Fibroblast of lung (primary cell): Measurements from ENCODE around the gene COLEC12. TPM values are rescaled to one million over a fixed set of nuclear protein-coding genes. Genes with fewer than 3 reads are reported as not detected.

Experiments
- DNase-seq, 2 donors: peaks; one replicate each; pipeline versions ENCODE4 v3.0.0 to v3.0.0-alpha.2; 2010; ENCODE audit warnings: low read depth in 2 of 2
- H2AFZ ChIP-seq: 2 replicates; pipeline ENCODE4 v1.5.1; 2012; ENCODE audit warnings: low read length, control low read depth, inconsistent platforms
- H3K27ac ChIP-seq: 2 replicates; pipeline ENCODE4 v1.5.1; 2011; ENCODE audit warnings: low read length, control low read depth; ENCODE audit not compliant: insufficient read depth
- H3K27me3 ChIP-seq: 2 replicates; pipeline ENCODE4 v1.5.1; 2011; ENCODE audit warnings: mild to moderate bottlenecking, low read length; ENCODE audit not compliant: control insufficient read depth, insufficient read depth
- H3K36me3 ChIP-seq: 2 replicates; pipeline ENCODE4 v1.5.1; 2011; ENCODE audit warnings: low read length; ENCODE audit not compliant: control insufficient read depth, insufficient read depth
- H3K4me1 ChIP-seq: 2 replicates; pipeline ENCODE4 v1.5.1; 2011; ENCODE audit warnings: low read length; ENCODE audit not compliant: control insufficient read depth, insufficient read depth; ENCODE audit errors: extremely low read depth
- H3K4me2 ChIP-seq: 2 replicates; pipeline ENCODE4 v1.5.1; 2011; ENCODE audit warnings: low read length, control low read depth; ENCODE audit not compliant: insufficient read depth; ENCODE audit errors: extremely low read depth
- H3K4me3 ChIP-seq, 4 experiments: fragments of 200-600 bp in 1 of 4; sonication (generic) in 1 of 4; replicated peaks in 1 of 4; 2 replicates each; pipeline ENCODE4 v1.5.1; 2011 to 2016; ENCODE audit warnings: low read length in 4 of 4, low read depth in 3 of 4, mild to moderate bottlenecking in 3 of 4, control low read depth in 2 of 4, inconsistent platforms in 1 of 4, mixed read lengths in 1 of 4; ENCODE audit not compliant: insufficient read depth in 1 of 4; ENCODE audit errors: control extremely low read depth in 1 of 4
- H3K79me2 ChIP-seq: 2 replicates; pipeline ENCODE4 v1.5.1; 2012; ENCODE audit warnings: mild to moderate bottlenecking, low read length, inconsistent platforms; ENCODE audit not compliant: control insufficient read depth, insufficient read depth
- H3K9ac ChIP-seq: 2 replicates; pipeline ENCODE4 v1.5.1; 2011; ENCODE audit warnings: mild to moderate bottlenecking, low read length, control low read depth; ENCODE audit not compliant: insufficient read depth
- H3K9me3 ChIP-seq: 2 replicates; pipeline ENCODE4 v1.5.1; 2012; ENCODE audit warnings: low read depth, low read length; ENCODE audit not compliant: control insufficient read depth, insufficient read depth
- H4K20me1 ChIP-seq: 2 replicates; pipeline ENCODE4 v1.5.1; 2011; ENCODE audit warnings: low read length; ENCODE audit not compliant: control insufficient read depth, insufficient read depth; ENCODE audit errors: extremely low read depth
- EZH2 ChIP-seq: IDR thresholded peaks from 2 replicates; pipeline ENCODE4 v1.5.1; 2012; ENCODE audit warnings: low read length, control low read depth, mild to moderate bottlenecking; ENCODE audit errors: missing control alignments
- polyA plus RNA-seq, 2 donors: library from polyadenylated mRNA; depleted of rRNA in 1 of 2; stranded (reverse) in 1 of 2; unstranded in 1 of 2; fragments of >200 nt; gene quantifications; 2 replicates each; pipeline ENCODE4 v1.2.1, GENCODE V29; 2011 to 2012; ENCODE audit warnings: missing spikeins in 1 of 2
- total RNA-seq: library from RNA; depleted of rRNA; stranded (reverse); fragments of >200 nt; gene quantifications from 2 replicates; pipeline ENCODE4 v1.2.1, GENCODE V29; 2014
- TF ChIP-seq, protein P1 (sequence below), 2 donors: IDR thresholded peaks in 1 of 2; conservative IDR thresholded peaks in 1 of 2; 1 replicate in 1 of 2; 2 replicates in 1 of 2; pipeline ENCODE4 v1.5.1; 2011 to 2012; ENCODE audit warnings: low read length in 2 of 2, control low read depth in 1 of 2, inconsistent platforms in 1 of 2, low read depth in 1 of 2, mild to moderate bottlenecking in 1 of 2

The COLEC12 gene
- total and polyA plus RNA-seq, 2 donors (not counting 1 experiment from before 2014, with no cell fraction given) = 20.0 to 24.8 TPM

DNA sequence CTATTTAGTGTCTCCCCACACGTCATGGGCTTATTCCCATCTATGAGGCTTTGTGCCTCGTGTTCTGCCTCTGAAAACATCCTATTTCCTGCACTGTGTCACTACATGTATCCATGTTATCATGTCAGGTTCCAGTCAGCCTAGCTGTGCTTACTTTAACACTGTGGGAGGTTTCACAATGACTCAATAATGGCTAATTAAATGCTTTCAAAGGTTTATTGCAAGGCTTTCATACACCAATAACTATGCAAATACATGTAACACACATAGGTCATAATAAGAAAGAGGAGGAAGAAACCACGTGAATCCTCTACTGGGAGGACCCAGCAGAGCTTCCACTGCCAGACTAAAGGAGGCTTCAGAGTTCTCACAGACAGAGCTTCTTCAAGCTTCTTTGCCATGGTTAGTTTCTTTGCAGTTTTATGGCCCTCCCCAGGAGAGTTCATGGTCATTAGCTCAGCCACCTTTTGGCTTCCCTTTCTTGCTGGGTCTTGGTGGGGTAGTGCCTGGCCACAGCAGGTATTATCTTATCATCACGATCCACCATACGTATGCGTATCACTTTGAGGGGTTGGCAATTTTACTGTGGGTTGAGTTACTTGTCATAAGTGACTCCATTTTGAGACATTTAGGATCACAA is 5.1 kb upstream of the COLEC12 start:
- no peak for DNase-seq
- TF ChIP-seq EZH2 = no peak
- TF ChIP-seq, protein P1, sequence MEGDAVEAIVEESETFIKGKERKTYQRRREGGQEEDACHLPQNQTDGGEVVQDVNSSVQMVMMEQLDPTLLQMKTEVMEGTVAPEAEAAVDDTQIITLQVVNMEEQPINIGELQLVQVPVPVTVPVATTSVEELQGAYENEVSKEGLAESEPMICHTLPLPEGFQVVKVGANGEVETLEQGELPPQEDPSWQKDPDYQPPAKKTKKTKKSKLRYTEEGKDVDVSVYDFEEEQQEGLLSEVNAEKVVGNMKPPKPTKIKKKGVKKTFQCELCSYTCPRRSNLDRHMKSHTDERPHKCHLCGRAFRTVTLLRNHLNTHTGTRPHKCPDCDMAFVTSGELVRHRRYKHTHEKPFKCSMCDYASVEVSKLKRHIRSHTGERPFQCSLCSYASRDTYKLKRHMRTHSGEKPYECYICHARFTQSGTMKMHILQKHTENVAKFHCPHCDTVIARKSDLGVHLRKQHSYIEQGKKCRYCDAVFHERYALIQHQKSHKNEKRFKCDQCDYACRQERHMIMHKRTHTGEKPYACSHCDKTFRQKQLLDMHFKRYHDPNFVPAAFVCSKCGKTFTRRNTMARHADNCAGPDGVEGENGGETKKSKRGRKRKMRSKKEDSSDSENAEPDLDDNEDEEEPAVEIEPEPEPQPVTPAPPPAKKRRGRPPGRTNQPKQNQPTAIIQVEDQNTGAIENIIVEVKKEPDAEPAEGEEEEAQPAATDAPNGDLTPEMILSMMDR (conservative IDR thresholded peaks at IDR 0.05 in 1 of 2, IDR thresholded peaks at IDR 0.05 in 1 of 2; ENCODE audit: low read depth in 1 of 2, low read length in 2 of 2) = no peak
- Histone ChIP-seq H3K4me1 (no peaks in the 10 kb centered on the region), H3K79me2 (no peaks in the 10 kb centered on the region), H3K9me3 (no peaks in the 10 kb centered on the region), H3K4me2 (no peak overlapping the region), H3K36me3 (no peaks in the 10 kb centered on the region), H3K9ac (no peak overlapping the region), H3K27me3 (peaks cover 8% of the 10 kb centered on the region), H4K20me1 (no peaks in the 10 kb centered on the region), H3K27ac (no peak overlapping the region), H2AFZ (no peak overlapping the region), H3K4me3 (no peak overlapping the region)

DNA sequence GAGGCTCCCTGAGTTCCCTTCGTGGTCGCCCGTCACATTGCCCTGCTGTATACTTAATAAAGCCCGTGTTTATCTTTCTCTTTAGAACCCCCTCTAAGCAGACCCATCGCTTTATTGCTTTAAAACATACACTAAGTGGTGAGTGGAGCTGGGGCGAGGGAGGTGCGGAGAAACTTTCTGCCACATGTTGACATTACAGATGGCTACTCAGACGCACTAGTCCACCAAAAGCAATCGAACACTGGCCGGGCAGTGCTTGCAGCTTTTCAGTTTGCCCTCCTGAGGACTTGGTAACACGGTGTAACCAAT is 859 bp upstream of the COLEC12 start:
- no peak overlapping the region for H3K4me3 ChIP-seq
- no peak overlapping the region for H3K9ac ChIP-seq
- no peaks in the 10 kb centered on the region for H3K36me3 ChIP-seq
- H3K4me1 ChIP-seq = peaks cover 6% of the 10 kb centered on the region
- DNase-seq = no peak
- H3K9me3 ChIP-seq = no peaks in the 10 kb centered on the region
- no peaks in the 10 kb centered on the region for H3K79me2 ChIP-seq
- no peak for TF ChIP-seq EZH2
- no peak overlapping the region for H2AFZ ChIP-seq
- H3K4me2 ChIP-seq = no peak overlapping the region
- H3K27ac ChIP-seq = no peak overlapping the region
- peaks cover 8% of the 10 kb centered on the region for H3K27me3 ChIP-seq
- H4K20me1 ChIP-seq = no peaks in the 10 kb centered on the region

DNA sequence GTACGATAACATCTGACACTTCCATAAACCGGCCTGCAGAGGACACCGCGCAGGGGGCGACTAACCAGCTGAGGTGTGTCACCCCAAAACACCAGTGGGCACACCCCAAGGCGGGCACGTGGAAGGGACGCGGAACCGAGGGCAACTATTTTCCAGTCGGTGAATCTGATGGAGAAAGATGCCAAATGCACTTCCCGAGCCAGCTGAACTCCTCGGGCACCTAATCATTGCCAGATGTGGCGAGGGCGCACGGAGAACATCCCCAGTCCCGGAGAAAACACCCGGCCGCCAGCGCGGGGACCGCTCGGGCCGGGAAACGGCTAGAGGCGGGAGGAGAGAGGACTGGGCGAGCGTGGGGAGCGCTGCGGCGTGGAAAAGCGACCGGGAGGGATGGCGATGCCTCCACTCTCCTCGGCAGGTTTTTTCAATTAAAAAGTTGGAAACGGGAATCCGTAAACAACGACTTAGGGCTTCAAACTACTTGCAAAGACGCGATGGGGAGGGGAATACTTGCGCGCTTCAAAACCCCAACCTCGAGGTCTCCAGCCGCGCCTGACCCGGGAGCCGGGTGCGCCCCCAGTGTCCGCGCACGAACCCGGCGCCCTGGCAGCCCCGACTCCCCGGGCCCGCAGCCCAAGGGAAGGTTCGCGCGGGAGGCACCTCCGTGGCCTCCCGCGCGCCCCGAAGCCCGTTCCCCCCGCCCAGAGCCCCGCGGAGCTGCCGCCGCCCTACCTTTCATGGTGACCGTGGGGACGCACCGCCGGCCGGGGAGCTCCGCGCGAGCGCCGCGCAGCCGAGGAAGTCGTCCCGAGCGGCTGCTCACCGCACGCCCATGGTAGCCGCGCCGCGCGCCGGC is 497 bp downstream of the COLEC12 start:
- Histone ChIP-seq H3K27ac (peak overlapping the region; percentile 66), H4K20me1 (no peaks in the 10 kb centered on the region), H2AFZ (no peak overlapping the region), H3K9me3 (no peaks in the 10 kb centered on the region), H3K4me2 (peak overlapping the region; percentile 77), H3K36me3 (no peaks in the 10 kb centered on the region), H3K79me2 (no peaks in the 10 kb centered on the region), H3K9ac (peak overlapping the region; percentile 69), H3K4me3 (peak overlapping the region; percentile 53 to 74 (median 64)), H3K4me1 (peaks cover 6% of the 10 kb centered on the region), H3K27me3 (peaks cover 8% of the 10 kb centered on the region)
- peak; percentile 48 to 62 for DNase-seq
- TF ChIP-seq, protein P1 (conservative IDR thresholded peaks at IDR 0.05 in 1 of 2, IDR thresholded peaks at IDR 0.05 in 1 of 2; ENCODE audit: low read depth in 1 of 2, low read length in 2 of 2) = no peak
- TF ChIP-seq EZH2 = no peak
